ENCODE results near the gene TNRC6B. TPM values are rescaled to one million over a fixed set of nuclear protein-coding genes. Genes with fewer than 3 reads are reported as not detected.

Gene TNRC6B
- total and polyA plus RNA-seq, 4 donors, result 2.0 to 85.0 (median 46.0) TPM

GRCh38 chr22:40320687-40321086 lies 143.0 kb downstream of the TNRC6B start:
- Histone ChIP-seq H3K9me3 (ENCODE audit: control insufficient read depth, low read length) (no peaks in the 10 kb centered on the region), H3K4me3 (ENCODE audit: low read length in 2 of 2) (no peak overlapping the region), H3K27ac (ENCODE audit: low read depth in 1 of 2, low read length in 2 of 2) (no peak overlapping the region), H3K4me1 (ENCODE audit: control insufficient read depth in 1 of 2, insufficient read depth in 2 of 2, low read length in 2 of 2) (no peaks in the 10 kb centered on the region), H3K27me3 (ENCODE audit: control insufficient read depth in 1 of 2, insufficient read depth in 2 of 2, low read length in 1 of 2) (no peaks in the 10 kb centered on the region), H3K36me3 (ENCODE audit: control insufficient read depth in 1 of 2, insufficient read depth in 2 of 2, low read length in 1 of 2) (peaks cover 2 to 13% of the 10 kb centered on the region in 2 donors)
- DNase-seq (no peak), ATAC-seq (ENCODE audit: low FRiP score) (no peak)
- intact Hi-C loops (cut with DNase I), result no loop called here

GRCh38 chr22:40322021-40322420 lies 144.3 kb downstream of the TNRC6B start:
- ATAC-seq (ENCODE audit: low FRiP score) (no peak), DNase-seq (no peak)
- H3K9me3 ChIP-seq (ENCODE audit: control insufficient read depth, low read length), result no peaks in the 10 kb centered on the region
- H3K4me1 ChIP-seq (ENCODE audit: control insufficient read depth in 1 of 2, insufficient read depth in 2 of 2, low read length in 2 of 2), result no peaks in the 10 kb centered on the region
- no peak overlapping the region for H3K27ac ChIP-seq (ENCODE audit: low read depth in 1 of 2, low read length in 2 of 2)
- peaks cover 2 to 11% of the 10 kb centered on the region in 2 donors for H3K36me3 ChIP-seq (ENCODE audit: control insufficient read depth in 1 of 2, insufficient read depth in 2 of 2, low read length in 1 of 2)
- H3K27me3 ChIP-seq (ENCODE audit: control insufficient read depth in 1 of 2, insufficient read depth in 2 of 2, low read length in 1 of 2), result no peaks in the 10 kb centered on the region
- intact Hi-C loops (cut with DNase I), result no loop called here
- H3K4me3 ChIP-seq (ENCODE audit: low read length in 2 of 2), result no peak overlapping the region
- 52 to 54% methylated on average over 5 of the region's 5 CpGs for WGBS, 2 donors

GRCh38 chr22:40322818-40323447 lies 145.2 kb downstream of the TNRC6B start:
- intact Hi-C loops (cut with DNase I), result no loop called here

GRCh38 chr22:40323681-40324171 lies 146.0 kb downstream of the TNRC6B start:
- Histone ChIP-seq H3K4me1 (ENCODE audit: control insufficient read depth in 1 of 2, insufficient read depth in 2 of 2, low read length in 2 of 2) (no peaks in the 10 kb centered on the region), H3K27me3 (ENCODE audit: control insufficient read depth in 1 of 2, insufficient read depth in 2 of 2, low read length in 1 of 2) (no peaks in the 10 kb centered on the region), H3K27ac (ENCODE audit: low read depth in 1 of 2, low read length in 2 of 2) (no peak overlapping the region), H3K4me3 (ENCODE audit: low read length in 2 of 2) (no peak overlapping the region), H3K36me3 (ENCODE audit: control insufficient read depth in 1 of 2, insufficient read depth in 2 of 2, low read length in 1 of 2) (peaks cover 2 to 8% of the 10 kb centered on the region in 2 donors), H3K9me3 (ENCODE audit: control insufficient read depth, low read length) (no peaks in the 10 kb centered on the region)
- ATAC-seq (ENCODE audit: low FRiP score) (no peak), DNase-seq (no peak)
- intact Hi-C loops (cut with DNase I), result no loop called here
- WGBS, 2 donors, result 61 to 73% methylated on average over 8 of the region's 8 CpGs

More at GRCh38 chr22:40322818-40323447, 145.2 kb downstream of the TNRC6B start:
- Histone ChIP-seq H3K27ac (ENCODE audit: low read depth in 1 of 2, low read length in 2 of 2) (no peak overlapping the region), H3K9me3 (ENCODE audit: control insufficient read depth, low read length) (no peaks in the 10 kb centered on the region), H3K4me3 (ENCODE audit: low read length in 2 of 2) (no peak overlapping the region), H3K27me3 (ENCODE audit: control insufficient read depth in 1 of 2, insufficient read depth in 2 of 2, low read length in 1 of 2) (no peaks in the 10 kb centered on the region), H3K36me3 (ENCODE audit: control insufficient read depth in 1 of 2, insufficient read depth in 2 of 2, low read length in 1 of 2) (peaks cover 2 to 8% of the 10 kb centered on the region in 2 donors), H3K4me1 (ENCODE audit: control insufficient read depth in 1 of 2, insufficient read depth in 2 of 2, low read length in 2 of 2) (no peaks in the 10 kb centered on the region)
- DNase-seq (no peak), ATAC-seq (ENCODE audit: low FRiP score) (no peak)
- 88 to 89% methylated on average over 17 of the region's 17 CpGs for WGBS, 2 donors

- ATAC-seq (ENCODE audit: low FRiP score) (no peak), DNase-seq (no peak)
- Histone ChIP-seq H3K27me3 (ENCODE audit: control insufficient read depth in 1 of 2, insufficient read depth in 2 of 2, low read length in 1 of 2) (no peaks in the 10 kb centered on the region), H3K4me1 (ENCODE audit: control insufficient read depth in 1 of 2, insufficient read depth in 2 of 2, low read length in 2 of 2) (no peaks in the 10 kb centered on the region), H3K36me3 (ENCODE audit: control insufficient read depth in 1 of 2, insufficient read depth in 2 of 2, low read length in 1 of 2) (peaks cover 2 to 8% of the 10 kb centered on the region in 2 donors), H3K4me3 (ENCODE audit: low read length in 2 of 2) (no peak overlapping the region), H3K9me3 (ENCODE audit: control insufficient read depth, low read length) (no peaks in the 10 kb centered on the region), H3K27ac (ENCODE audit: low read depth in 1 of 2, low read length in 2 of 2) (no peak overlapping the region)
- WGBS, 2 donors, result 81 to 82% methylated on average over 19 of the region's 19 CpGs
- intact Hi-C loops (cut with DNase I), result no loop called here
Observed at GRCh38 chr22:40324468-40325305, 147.0 kb downstream of the TNRC6B start.

- Histone ChIP-seq H3K36me3 (ENCODE audit: control insufficient read depth in 1 of 2, insufficient read depth in 2 of 2, low read length in 1 of 2) (peaks cover 2 to 8% of the 10 kb centered on the region in 2 donors), H3K4me1 (ENCODE audit: control insufficient read depth in 1 of 2, insufficient read depth in 2 of 2, low read length in 2 of 2) (no peaks in the 10 kb centered on the region), H3K4me3 (ENCODE audit: low read length in 2 of 2) (no peak overlapping the region), H3K27me3 (ENCODE audit: control insufficient read depth in 1 of 2, insufficient read depth in 2 of 2, low read length in 1 of 2) (no peaks in the 10 kb centered on the region), H3K9me3 (ENCODE audit: control insufficient read depth, low read length) (no peaks in the 10 kb centered on the region), H3K27ac (ENCODE audit: low read depth in 1 of 2, low read length in 2 of 2) (no peak overlapping the region)
- 88 to 89% methylated on average over 6 of the region's 6 CpGs for WGBS, 2 donors
- ATAC-seq (ENCODE audit: low FRiP score) (no peak), DNase-seq (no peak)
- intact Hi-C loops (cut with DNase I), result no loop called here
Observed at GRCh38 chr22:40325315-40325714, 147.6 kb downstream of the TNRC6B start.

GRCh38 chr22:40326905-40327735 lies 149.4 kb downstream of the TNRC6B start:
- 49 to 55% methylated on average over 10 of the region's 10 CpGs for WGBS, 2 donors
- no peak overlapping the region for H3K4me3 ChIP-seq (ENCODE audit: low read length in 2 of 2)
- H3K4me1 ChIP-seq (ENCODE audit: control insufficient read depth in 1 of 2, insufficient read depth in 2 of 2, low read length in 2 of 2), result no peaks in the 10 kb centered on the region
- DNase-seq (no peak), ATAC-seq (ENCODE audit: low FRiP score) (no peak)
- no peaks in the 10 kb centered on the region for H3K9me3 ChIP-seq (ENCODE audit: control insufficient read depth, low read length)
- H3K27ac ChIP-seq (ENCODE audit: low read depth in 1 of 2, low read length in 2 of 2), result no peak overlapping the region
- intact Hi-C loops (cut with DNase I), result no loop called here
- H3K27me3 ChIP-seq (ENCODE audit: control insufficient read depth in 1 of 2, insufficient read depth in 2 of 2, low read length in 1 of 2), result no peaks in the 10 kb centered on the region
- H3K36me3 ChIP-seq (ENCODE audit: control insufficient read depth in 1 of 2, insufficient read depth in 2 of 2, low read length in 1 of 2), result peaks cover 2 to 8% of the 10 kb centered on the region in 2 donors

- DNase-seq (no peak), ATAC-seq (ENCODE audit: low FRiP score) (no peak)
- Histone ChIP-seq H3K27ac (ENCODE audit: low read depth in 1 of 2, low read length in 2 of 2) (no peak overlapping the region), H3K36me3 (ENCODE audit: control insufficient read depth in 1 of 2, insufficient read depth in 2 of 2, low read length in 1 of 2) (peaks cover 4 to 5% of the 10 kb centered on the region in 2 donors), H3K9me3 (ENCODE audit: control insufficient read depth, low read length) (no peaks in the 10 kb centered on the region), H3K27me3 (ENCODE audit: control insufficient read depth in 1 of 2, insufficient read depth in 2 of 2, low read length in 1 of 2) (no peaks in the 10 kb centered on the region), H3K4me1 (ENCODE audit: control insufficient read depth in 1 of 2, insufficient read depth in 2 of 2, low read length in 2 of 2) (no peaks in the 10 kb centered on the region), H3K4me3 (ENCODE audit: low read length in 2 of 2) (no peak overlapping the region)
- WGBS, 2 donors, result 84 to 87% methylated on average over 9 of the region's 9 CpGs
- intact Hi-C loops (cut with DNase I), result no loop called here
Observed at GRCh38 chr22:40328546-40329456, 151.1 kb downstream of the TNRC6B start.

All from aorta (tissue), 5 donors.